GM12878 (cell line): Measurements from ENCODE around the gene NKIRAS1. TPM values are rescaled to one million over a fixed set of nuclear protein-coding genes. Genes with fewer than 3 reads are reported as not detected.

ENCODE experiments used
- ATAC-seq: fragments of 200-7000 bp; cut with Tn5 transposase; 3 replicates; pipeline ENCODE4 v1.9.1; 2020; ENCODE audit warnings: mild to moderate bottlenecking, moderate library complexity
- BruUV-seq: library from RNA; stranded (reverse); fragments of 400-500 nt; replicated peaks from 2 replicates; lab custom pipeline; 2021; lab: Mats Ljungman, UMichigan
- CTCF ChIA-PET: fragments of 300-600 bp; sonication (Branson Sonifier 250); formaldehyde crosslinking; extraction: SDS; loops from one replicate; lab custom pipeline; 2021; ENCODE audit warnings: inconsistent platforms; lab: Yijun Ruan, JAX
- POLR2A ChIA-PET: fragments of 350-600 bp; formaldehyde crosslinking; extraction: SDS; loops from one replicate; lab custom pipeline; 2021; ENCODE audit warnings: inconsistent platforms; lab: Charles Lee
- RAD21 ChIA-PET: fragments of 300-600 bp; sonication (Branson Sonifier 250); formaldehyde crosslinking; loops from one replicate; lab custom pipeline; 2023; ENCODE audit warnings: antibody characterized with exemption; ENCODE audit not compliant: unreplicated experiment; lab: Charles Lee
- SMC1A ChIA-PET: fragments of 300-600 bp; sonication (Branson Sonifier 250); formaldehyde crosslinking; loops from one replicate; lab custom pipeline; 2023; ENCODE audit not compliant: unreplicated experiment, uncharacterized antibody; lab: Charles Lee
- DNase-seq: peaks from one replicate; pipeline ENCODE4 v3.0.0-alpha.2; 2011; ENCODE audit warnings: low read depth, low spot score
- FAIRE-seq: peaks from 3 replicates; lab custom pipeline; 2011; peaks lifted over from hg19 to GRCh38; lab: Jason Lieb, UNC
- H2AFZ ChIP-seq: 2 replicates; pipeline ENCODE4 v1.6.0; 2011; ENCODE audit warnings: low read depth, low read length, control low read depth; ENCODE audit not compliant: control insufficient read depth
- H3K27ac ChIP-seq: 2 replicates; pipeline ENCODE4 v1.5.1; 2011; ENCODE audit warnings: control low read depth; ENCODE audit not compliant: control insufficient read depth, insufficient read depth
- H3K27me3 ChIP-seq, 2 experiments: replicated peaks in 1 of 2; 2 replicates each; pipeline versions ENCODE4 v1.6.0 to v1.6.1; 2011; ENCODE audit warnings: low read length in 1 of 2; ENCODE audit not compliant: control insufficient read depth in 2 of 2, insufficient read depth in 2 of 2
- H3K36me3 ChIP-seq, 2 experiments: 2 replicates each; pipeline ENCODE4 v1.5.1; 2011; ENCODE audit warnings: low read length in 1 of 2; ENCODE audit not compliant: control insufficient read depth in 2 of 2, insufficient read depth in 2 of 2
- H3K4me1 ChIP-seq: 2 replicates; pipeline ENCODE4 v1.6.1; 2011; ENCODE audit warnings: mild to moderate bottlenecking, low read length, moderate library complexity, mixed read lengths; ENCODE audit not compliant: control insufficient read depth, insufficient read depth
- H3K4me2 ChIP-seq: 2 replicates; pipeline ENCODE4 v1.6.0; 2011; ENCODE audit warnings: control low read depth; ENCODE audit not compliant: control insufficient read depth, insufficient read depth
- H3K4me3 ChIP-seq: fragments of 200-600 bp; sonication (generic); 2 replicates; pipeline ENCODE4 v1.5.1; 2016
- H3K79me2 ChIP-seq: 2 replicates; pipeline ENCODE4 v1.6.0; 2011; ENCODE audit warnings: low read length; ENCODE audit not compliant: control insufficient read depth, insufficient read depth
- H3K9ac ChIP-seq: 2 replicates; pipeline ENCODE4 v1.8.0; 2011; ENCODE audit warnings: low read length, control low read depth, mixed read lengths; ENCODE audit not compliant: control insufficient read depth, insufficient read depth
- H3K9me3 ChIP-seq: replicated peaks from 3 replicates; pipeline ENCODE4 v1.5.1; 2011; ENCODE audit warnings: mild to moderate bottlenecking, low read length; ENCODE audit not compliant: control insufficient read depth, insufficient read depth
- H4K20me1 ChIP-seq: 2 replicates; pipeline ENCODE4 v1.6.0; 2011; ENCODE audit not compliant: control insufficient read depth, insufficient read depth
- ATF7 ChIP-seq: fragments of 450-650 bp; IDR thresholded peaks from 2 replicates; pipeline ENCODE4 v1.6.1; 2016; ENCODE audit warnings: low read depth, mild to moderate bottlenecking
- BRCA1 ChIP-seq: IDR thresholded peaks from 2 replicates; pipeline ENCODE4 v1.6.1; 2011; ENCODE audit warnings: low read depth, low read length, improper control_type of control experiment
- CHD4 ChIP-seq: fragments of 200-600 bp; sonication (generic); IDR thresholded peaks from 2 replicates; pipeline ENCODE4 v1.6.1; 2016; ENCODE audit warnings: mild to moderate bottlenecking
- FOXK2 ChIP-seq: fragments of 450-650 bp; IDR thresholded peaks from 2 replicates; pipeline ENCODE4 v1.6.1; 2017; ENCODE audit warnings: mild to moderate bottlenecking, moderate library complexity
- KAT2A ChIP-seq: conservative IDR thresholded peaks from 2 replicates; pipeline ENCODE4 v1.6.1; 2011; ENCODE audit warnings: low read depth, low read length; ENCODE audit not compliant: control insufficient read depth
- KLF5 ChIP-seq: fragments of 450-650 bp; IDR thresholded peaks from 2 replicates; pipeline ENCODE4 v1.6.1; 2014; ENCODE audit warnings: mild to moderate bottlenecking; ENCODE audit not compliant: partially characterized antibody
- MAX ChIP-seq: IDR thresholded peaks from 2 replicates; pipeline ENCODE4 v1.6.1; 2012; ENCODE audit warnings: low read depth, low read length, improper control_type of control experiment
- MXI1 ChIP-seq: fragments of 150-350 bp; IDR thresholded peaks from 2 replicates; pipeline ENCODE4 v1.6.1; 2011; ENCODE audit warnings: low read depth, mild to moderate bottlenecking, inconsistent platforms, low read length, improper control_type of control experiment
- NFYB ChIP-seq: IDR thresholded peaks from 2 replicates; pipeline ENCODE4 v1.6.1; 2011; ENCODE audit warnings: low read depth, mild to moderate bottlenecking, low read length, improper control_type of control experiment, moderate library complexity; ENCODE audit not compliant: insufficient read depth
- PBX3 ChIP-seq: IDR thresholded peaks from 2 replicates; pipeline ENCODE4 v1.6.1; 2011; ENCODE audit warnings: mild to moderate bottlenecking, low read depth, low read length, moderate library complexity; ENCODE audit not compliant: insufficient replicate concordance
- POU2F2 ChIP-seq: IDR thresholded peaks from 3 replicates; pipeline ENCODE4 v1.6.1; 2011; ENCODE audit warnings: low read depth, mild to moderate bottlenecking, low read length, borderline replicate concordance
- SIN3A ChIP-seq: IDR thresholded peaks from 2 replicates; pipeline ENCODE4 v1.6.1; 2012; ENCODE audit warnings: low read depth, low read length, improper control_type of control experiment
- SMAD5 ChIP-seq: IDR thresholded peaks from 2 replicates; pipeline ENCODE4 v1.6.1; 2016; ENCODE audit warnings: antibody characterized with exemption, low read depth
- SMARCA5 ChIP-seq: fragments of 450-650 bp; IDR thresholded peaks from 2 replicates; pipeline ENCODE4 v1.6.1; 2017; ENCODE audit warnings: mild to moderate bottlenecking
- SP1 ChIP-seq: IDR thresholded peaks from one replicate; pipeline ENCODE4 v1.6.1; 2011; ENCODE audit warnings: low read depth, low read length
- TAF1 ChIP-seq: IDR thresholded peaks from 2 replicates; pipeline ENCODE4 v1.6.1; 2011; ENCODE audit warnings: mild to moderate bottlenecking, low read depth, low read length, borderline replicate concordance
- TCF12 ChIP-seq: IDR thresholded peaks from 2 replicates; pipeline ENCODE4 v1.6.1; 2011; ENCODE audit warnings: low read depth, mild to moderate bottlenecking, low read length
- YY1 ChIP-seq: IDR thresholded peaks from 2 replicates; pipeline ENCODE4 v1.6.1; 2011; ENCODE audit warnings: low read depth, mild to moderate bottlenecking, low read length
- WGBS: methylation state at CpG from one replicate; pipeline ENCODE4 v1.1.6; 2016; ENCODE audit warnings: low lambda C conversion rate; ENCODE audit not compliant: insufficient replicate concordance, insufficient coverage; ENCODE audit errors: missing lambda C conversion rate; 5-methylcytosine and 5-hydroxymethylcytosine counted together
- in situ Hi-C: fragments of 300-500 bp; cut with MboI; formaldehyde crosslinking; loops from 9 replicates; pipeline ENCODE4 v1.14.3; 2018; ENCODE audit warnings: mixed read lengths
- intact Hi-C: fragments of 100-400 bp; cut with micrococcal nuclease; formaldehyde crosslinking; loops from one replicate; pipeline ENCODE4 v1.14.2; 2022; ENCODE audit not compliant: unreplicated experiment
- polyA plus RNA-seq, 11 experiments: library from polyadenylated mRNA; depleted of rRNA in 4 of 11; unstranded in 6 of 11; stranded (reverse) in 5 of 11; fragments of >200 nt; fragmentation: Nextera tagmentation in 4 of 11; fragmentation: Illumina TruSeq in 1 of 11; extraction: Ambion mirVana in 4 of 11; extraction: Trizol in 1 of 11; gene quantifications; 1 replicate in 1 of 11; 2 replicates in 10 of 11; pipeline versions ENCODE4 v1.2.1 to v1.2.3, GENCODE V29; 2011 to 2016; ENCODE audit warnings: inconsistent platforms in 2 of 11, missing spikeins in 2 of 11, low read depth in 1 of 11
- total RNA-seq, 4 experiments: library from RNA; depleted of rRNA in 3 of 4; stranded (reverse); fragments of >200 nt in 3 of 4; fragmentation: Illumina TruSeq in 1 of 4; extraction: Trizol in 1 of 4; gene quantifications; 2 replicates each; pipeline versions ENCODE4 v1.2.1 to v1.2.3, GENCODE V29; 2013 to 2021
- TF ChIP-seq, protein P1 (sequence below): fragments of 150-350 bp; IDR thresholded peaks from 2 replicates; pipeline ENCODE4 v1.6.1; 2016; ENCODE audit warnings: low read depth, low read length

The NKIRAS1 gene
- total and polyA plus RNA-seq, 10 of the 15 experiments (the other 5 are each of a cell fraction or from before 2014, with no cell fraction given): 7.1 to 17.9 (median 10.9) TPM

DNA sequence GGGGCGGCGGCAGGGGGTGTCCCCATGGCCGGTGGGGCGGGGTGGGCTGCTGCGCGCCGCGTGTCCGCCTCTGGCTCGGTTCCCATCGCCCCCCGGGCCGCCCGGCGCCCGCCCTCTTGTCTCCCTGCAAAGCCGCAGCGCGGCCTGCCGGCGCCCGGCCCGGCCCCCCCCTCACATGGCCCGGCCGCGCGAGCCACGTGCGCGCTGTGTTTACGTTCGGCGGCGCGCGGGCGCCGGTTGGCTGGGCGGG is 28.8 kb upstream of the NKIRAS1 start:
- peak overlapping the region; percentile 28; the same call in 1 of the 2 replicates for H3K27ac ChIP-seq
- H2AFZ ChIP-seq: no peak overlapping the region
- H3K79me2 ChIP-seq: peaks cover 15% of the 10 kb centered on the region
- no TSS peak for BruUV-seq
- intact Hi-C loops (loop anchor here (5.0 to 10.0 kb wide), 2 partner anchors 183 to 291 kb away; no protein-coding TSS in a partner anchor), in situ Hi-C loops (loop anchor here (25.0 kb wide), 1 partner anchor 1842 kb away; the partner anchor contains the start of genes NGLY1 and OXSM)
- WGBS: 1% methylated on average over 33 of the region's 39 CpGs
- ChIA-PET RAD21 (interaction anchor here (1.9 kb wide), 1 partner anchor 28 kb away, joined by 13 read pairs; the partner anchor contains the start of genes NKIRAS1 and RPL15), CTCF (interaction anchor here (1.1 to 1.7 kb wide), 2 partner anchors 10 to 57 kb away, joined by 4 read pairs; no protein-coding TSS in a partner anchor), POLR2A (interaction anchor here (0.5 to 1.1 kb wide), 2 partner anchors 28 to 31 kb away, joined by 3 to 11 read pairs; partner anchors contain the start of genes NKIRAS1 and RPL15), SMC1A (interaction anchor here (1.1 kb wide), 1 partner anchor 54 kb away, joined by 3 read pairs; no protein-coding TSS in a partner anchor)
- no peaks in the 10 kb centered on the region for H4K20me1 ChIP-seq
- H3K4me1 ChIP-seq: peaks cover 12% of the 10 kb centered on the region
- ATAC-seq: no peak
- no peaks in the 10 kb centered on the region for H3K9me3 ChIP-seq
- no peaks in the 10 kb centered on the region for H3K36me3 ChIP-seq
- H3K9ac ChIP-seq: no peak overlapping the region; the same call in 1 of the 2 replicates
- H3K27me3 ChIP-seq: peaks cover 0 to 3% of the 10 kb centered on the region in 2 experiments; a peak in 1 of 4 replicates
- H3K4me2 ChIP-seq: no peak overlapping the region
- TF ChIP-seq SMARCA5: no peak
- TF ChIP-seq, protein P1, sequence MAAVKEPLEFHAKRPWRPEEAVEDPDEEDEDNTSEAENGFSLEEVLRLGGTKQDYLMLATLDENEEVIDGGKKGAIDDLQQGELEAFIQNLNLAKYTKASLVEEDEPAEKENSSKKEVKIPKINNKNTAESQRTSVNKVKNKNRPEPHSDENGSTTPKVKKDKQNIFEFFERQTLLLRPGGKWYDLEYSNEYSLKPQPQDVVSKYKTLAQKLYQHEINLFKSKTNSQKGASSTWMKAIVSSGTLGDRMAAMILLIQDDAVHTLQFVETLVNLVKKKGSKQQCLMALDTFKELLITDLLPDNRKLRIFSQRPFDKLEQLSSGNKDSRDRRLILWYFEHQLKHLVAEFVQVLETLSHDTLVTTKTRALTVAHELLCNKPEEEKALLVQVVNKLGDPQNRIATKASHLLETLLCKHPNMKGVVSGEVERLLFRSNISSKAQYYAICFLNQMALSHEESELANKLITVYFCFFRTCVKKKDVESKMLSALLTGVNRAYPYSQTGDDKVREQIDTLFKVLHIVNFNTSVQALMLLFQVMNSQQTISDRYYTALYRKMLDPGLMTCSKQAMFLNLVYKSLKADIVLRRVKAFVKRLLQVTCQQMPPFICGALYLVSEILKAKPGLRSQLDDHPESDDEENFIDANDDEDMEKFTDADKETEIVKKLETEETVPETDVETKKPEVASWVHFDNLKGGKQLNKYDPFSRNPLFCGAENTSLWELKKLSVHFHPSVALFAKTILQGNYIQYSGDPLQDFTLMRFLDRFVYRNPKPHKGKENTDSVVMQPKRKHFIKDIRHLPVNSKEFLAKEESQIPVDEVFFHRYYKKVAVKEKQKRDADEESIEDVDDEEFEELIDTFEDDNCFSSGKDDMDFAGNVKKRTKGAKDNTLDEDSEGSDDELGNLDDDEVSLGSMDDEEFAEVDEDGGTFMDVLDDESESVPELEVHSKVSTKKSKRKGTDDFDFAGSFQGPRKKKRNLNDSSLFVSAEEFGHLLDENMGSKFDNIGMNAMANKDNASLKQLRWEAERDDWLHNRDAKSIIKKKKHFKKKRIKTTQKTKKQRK: no peak
- TF ChIP-seq MAX: peak; percentile 93; the same call in 1 of the 2 replicates
- peak; percentile 58 for TF ChIP-seq SP1
- no peak for TF ChIP-seq KLF5
- TF ChIP-seq TAF1: 0 out of 2 replicates have a peak, but pooled peaks have one; percentile 22
- no peak for TF ChIP-seq CHD4
- TF ChIP-seq POU2F2: no peak
- TF ChIP-seq SMAD5: no peak
- 0 out of 2 replicates have a peak, but pooled peaks have one; percentile 5 for TF ChIP-seq TCF12
- TF ChIP-seq PBX3: no peak
- TF ChIP-seq ATF7: no peak
- no peak for TF ChIP-seq KAT2A
- 0 out of 2 replicates have a peak, but pooled peaks have one; percentile 63 for TF ChIP-seq SIN3A
- peak; percentile 93; the same call in 1 of the 2 replicates for TF ChIP-seq MXI1
- no peak for TF ChIP-seq BRCA1
- TF ChIP-seq YY1: peak; percentile 60
- no peak for TF ChIP-seq FOXK2
- peak; percentile 79; the same call in 1 of the 2 replicates for TF ChIP-seq NFYB
- H3K4me3 ChIP-seq: peak overlapping the region; percentile 50; the same call in 1 of the 2 replicates
- no peak for DNase-seq
- FAIRE-seq: no peak
